ENCODE data around the gene LNP1. TPM values are rescaled to one million over a fixed set of nuclear protein-coding genes. Genes with fewer than 3 reads are reported as not detected.
"Not testable (repeated sequence)": the region's sequence is repeated elsewhere in the genome, so short reads cannot be mapped to it uniquely, and the experiment has no call there.

LNP1 gene
- total and polyA plus RNA-seq, 10 donors = 0.52 to 2.6 (median 1.4) TPM

DNA sequence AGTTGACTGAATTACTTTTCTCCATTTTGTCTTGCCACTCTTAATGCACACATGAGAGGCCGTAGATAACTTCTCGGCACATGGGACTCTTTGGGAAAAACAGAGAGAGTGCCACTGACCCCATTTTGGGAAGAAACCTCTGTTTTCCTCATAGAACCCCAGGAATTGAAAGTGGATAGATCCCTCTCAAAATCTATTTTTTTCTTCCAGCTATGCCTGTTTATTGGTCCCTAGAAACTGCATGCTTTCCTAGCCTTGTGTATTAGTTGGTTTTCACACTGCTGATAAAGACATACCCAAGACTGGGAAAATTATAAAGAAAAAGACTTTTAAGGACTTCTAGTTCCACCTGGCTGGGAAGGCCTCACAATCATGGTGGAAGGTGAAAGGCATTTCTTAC is 67.3 kb downstream of the LNP1 start:
- intact Hi-C loops (cut with DNase I; ENCODE audit: low total_unique reads) = loop anchor here (10.0 kb wide), 1 partner anchor 116 kb away; no protein-coding TSS in a partner anchor
- peaks cover 0 to 12% (median 0%) of the 10 kb centered on the region in 6 donors for H3K4me1 ChIP-seq
- no peak for TF ChIP-seq POLR2A (IDR thresholded peaks at IDR 0.05)

DNA sequence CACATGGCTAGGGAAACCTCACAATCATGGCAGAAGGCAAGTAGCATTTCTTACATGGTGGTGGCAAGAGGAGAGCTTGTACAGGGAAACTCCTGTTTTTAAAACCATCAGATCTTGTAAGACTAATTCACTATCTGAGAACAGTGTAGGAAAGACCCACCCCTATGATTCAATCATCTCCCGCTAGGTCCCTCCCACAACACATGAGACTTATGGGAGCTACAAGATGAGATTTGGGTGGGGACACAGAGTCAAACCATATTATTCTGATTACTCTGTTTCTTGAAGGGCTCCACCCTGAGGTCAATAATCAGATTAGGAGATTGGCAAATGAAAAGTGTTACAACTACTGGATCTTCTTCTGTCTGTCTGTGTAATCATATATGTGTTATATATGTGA is 69.6 kb downstream of the LNP1 start:
- Histone ChIP-seq H3K27me3 (replicated peaks in 1 of 7) (no peaks in the 10 kb centered on the region), H3K4me3 (no peak overlapping the region), H3K9me3 (peaks cover 0 to 28% (median 24%) of the 10 kb centered on the region in 8 donors), H3K27ac (no peak overlapping the region), H3K36me3 (no peaks in the 10 kb centered on the region), H3K4me1 (peaks cover 0 to 9% (median 0%) of the 10 kb centered on the region in 6 donors)
- intact Hi-C loops (cut with DNase I; ENCODE audit: low total_unique reads) = no loop called here
- DNase-seq = no peak
- 91 to 100% (median 97%) methylated on average over 1 of the region's 1 CpG for WGBS, 5 donors
- TF ChIP-seq POLR2AphosphoS5 (IDR thresholded peaks at IDR 0.05) (no peak), POLR2A (IDR thresholded peaks at IDR 0.05) (no peak)
- TF ChIP-seq, protein P1, sequence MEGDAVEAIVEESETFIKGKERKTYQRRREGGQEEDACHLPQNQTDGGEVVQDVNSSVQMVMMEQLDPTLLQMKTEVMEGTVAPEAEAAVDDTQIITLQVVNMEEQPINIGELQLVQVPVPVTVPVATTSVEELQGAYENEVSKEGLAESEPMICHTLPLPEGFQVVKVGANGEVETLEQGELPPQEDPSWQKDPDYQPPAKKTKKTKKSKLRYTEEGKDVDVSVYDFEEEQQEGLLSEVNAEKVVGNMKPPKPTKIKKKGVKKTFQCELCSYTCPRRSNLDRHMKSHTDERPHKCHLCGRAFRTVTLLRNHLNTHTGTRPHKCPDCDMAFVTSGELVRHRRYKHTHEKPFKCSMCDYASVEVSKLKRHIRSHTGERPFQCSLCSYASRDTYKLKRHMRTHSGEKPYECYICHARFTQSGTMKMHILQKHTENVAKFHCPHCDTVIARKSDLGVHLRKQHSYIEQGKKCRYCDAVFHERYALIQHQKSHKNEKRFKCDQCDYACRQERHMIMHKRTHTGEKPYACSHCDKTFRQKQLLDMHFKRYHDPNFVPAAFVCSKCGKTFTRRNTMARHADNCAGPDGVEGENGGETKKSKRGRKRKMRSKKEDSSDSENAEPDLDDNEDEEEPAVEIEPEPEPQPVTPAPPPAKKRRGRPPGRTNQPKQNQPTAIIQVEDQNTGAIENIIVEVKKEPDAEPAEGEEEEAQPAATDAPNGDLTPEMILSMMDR (IDR thresholded peaks at IDR 0.05 in 8 of 11, conservative IDR thresholded peaks at IDR 0.05 in 3 of 11) = no peak

More for the DNA sequence above, 67.3 kb downstream of the LNP1 start:
- Histone ChIP-seq H3K27ac (no peak overlapping the region), H3K27me3 (replicated peaks in 1 of 7) (no peaks in the 10 kb centered on the region), H3K9me3 (peaks cover 0 to 28% (median 24%) of the 10 kb centered on the region in 8 donors), H3K36me3 (no peaks in the 10 kb centered on the region), H3K4me3 (no peak overlapping the region)
- DNase-seq = no peak
- 92 to 99% (median 95%) methylated on average over 2 of the region's 2 CpGs for WGBS, 5 donors

DNA sequence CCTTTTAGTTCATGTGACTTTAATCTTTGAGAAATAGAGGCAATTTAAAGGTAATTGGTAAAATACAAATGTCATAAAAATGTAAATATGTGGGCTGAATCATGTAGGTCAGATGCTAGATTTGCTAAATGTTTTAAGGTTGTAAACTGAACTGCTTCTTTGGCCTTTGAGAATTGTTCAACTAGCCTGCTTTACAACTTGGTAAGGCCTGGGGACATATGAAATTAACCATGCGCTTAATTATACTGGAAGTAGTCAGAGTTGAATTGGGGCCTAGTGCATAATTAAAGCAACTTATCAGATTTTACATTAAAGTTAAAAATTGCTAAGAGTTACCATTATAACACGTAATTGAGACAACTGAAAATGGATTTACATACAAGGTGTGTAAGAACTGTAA is 70.1 kb downstream of the LNP1 start:
- no peaks in the 10 kb centered on the region for H3K27me3 ChIP-seq (replicated peaks in 1 of 7)
- H3K27ac ChIP-seq = no peak overlapping the region
- no peak overlapping the region for H3K4me3 ChIP-seq
- H3K36me3 ChIP-seq = no peaks in the 10 kb centered on the region
- intact Hi-C loops (cut with DNase I; ENCODE audit: low total_unique reads) = no loop called here
- 88 to 96% (median 90%) methylated on average over 2 of the region's 2 CpGs for WGBS, 5 donors
- TF ChIP-seq POLR2A (IDR thresholded peaks at IDR 0.05) = no peak
- TF ChIP-seq POLR2AphosphoS5 (IDR thresholded peaks at IDR 0.05) = no peak
- TF ChIP-seq, protein P1 (IDR thresholded peaks at IDR 0.05 in 8 of 11, conservative IDR thresholded peaks at IDR 0.05 in 3 of 11) = no peak
- H3K9me3 ChIP-seq = peaks cover 0 to 28% (median 24%) of the 10 kb centered on the region in 8 donors
- H3K4me1 ChIP-seq = peaks cover 0 to 4% (median 0%) of the 10 kb centered on the region in 6 donors
- no peak for DNase-seq

DNA sequence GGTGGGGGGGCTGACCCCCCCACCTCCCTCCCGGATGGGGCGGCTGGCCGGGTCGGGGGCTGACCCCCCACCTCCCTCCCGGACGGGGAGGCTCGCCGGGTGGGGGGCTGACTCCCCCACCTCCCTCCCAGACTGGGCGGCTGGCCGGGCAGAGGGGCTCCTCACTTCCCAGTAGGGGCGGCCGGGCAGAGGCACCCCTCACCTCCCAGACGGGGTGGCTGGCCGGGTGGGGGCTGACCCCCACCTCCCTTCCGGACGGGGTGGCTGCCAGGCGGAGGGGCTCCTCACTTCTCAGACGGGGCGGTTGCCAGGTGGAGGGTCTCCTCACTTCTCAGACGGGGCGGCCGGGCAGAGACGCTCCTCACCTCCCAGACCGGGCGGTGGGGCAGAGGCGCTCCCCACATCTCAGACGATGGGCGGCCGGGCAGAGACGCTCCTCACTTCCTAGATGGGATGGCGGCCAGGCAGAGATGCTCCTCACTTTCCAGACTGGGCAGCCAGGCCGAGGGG is 76.6 kb downstream of the LNP1 start:
- H3K36me3 ChIP-seq; intact Hi-C loops (cut with DNase I; ENCODE audit: low total_unique reads); H3K27ac ChIP-seq; H3K27me3 ChIP-seq (replicated peaks in 1 of 7); DNase-seq; H3K9me3 ChIP-seq; H3K4me1 ChIP-seq; H3K4me3 ChIP-seq: not testable (repeated sequence)
- WGBS, 5 donors = 92 to 100% (median 95%) methylated on average over 4 to 32 of the region's 32 CpGs

DNA sequence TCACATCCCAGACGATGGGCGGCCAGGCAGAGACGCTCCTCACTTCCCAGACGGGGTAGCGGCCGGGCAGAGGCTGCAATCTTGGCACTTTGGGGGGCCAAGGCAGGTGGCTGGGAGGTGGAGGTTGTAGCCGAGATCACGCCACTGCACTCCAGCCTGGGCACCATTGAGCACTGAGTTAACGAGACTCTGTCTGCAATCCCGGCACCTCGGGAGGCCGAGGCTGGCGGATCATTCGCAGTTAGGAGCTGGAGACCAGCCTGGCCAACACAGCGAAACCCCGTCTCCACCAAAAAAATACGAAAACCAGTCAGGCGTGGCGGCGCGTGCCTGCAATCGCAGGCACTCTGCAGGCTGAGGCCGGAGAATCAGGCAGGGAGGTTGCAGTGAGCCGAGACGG is 77.2 kb downstream of the LNP1 start:
- H3K4me3 ChIP-seq; H3K9me3 ChIP-seq; H3K27ac ChIP-seq; H3K4me1 ChIP-seq; intact Hi-C loops (cut with DNase I; ENCODE audit: low total_unique reads); H3K27me3 ChIP-seq (replicated peaks in 1 of 7); DNase-seq; H3K36me3 ChIP-seq: not testable (repeated sequence)
- 88 to 97% (median 92%) methylated on average over 10 to 23 of the region's 25 CpGs for WGBS, 5 donors

DNA sequence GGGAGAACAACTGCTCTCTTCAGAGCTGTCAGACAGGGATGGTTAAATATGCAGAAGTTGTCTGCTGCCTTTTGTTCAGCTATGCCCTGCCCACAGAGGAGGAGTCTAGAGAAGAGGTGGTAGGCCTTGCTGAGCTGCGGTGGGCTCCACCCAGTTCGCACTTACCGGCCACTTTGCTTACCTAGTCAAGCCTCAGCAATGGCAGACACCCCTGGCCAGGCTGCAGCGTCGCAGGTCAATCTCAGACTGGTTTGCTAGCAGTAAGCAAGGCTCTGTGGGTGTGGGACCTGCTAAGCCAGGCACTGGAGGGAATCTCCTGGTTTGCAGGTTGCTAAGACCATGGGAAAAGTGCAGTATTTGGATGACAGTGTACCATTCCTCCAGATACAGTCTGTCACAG is 78.7 kb downstream of the LNP1 start:
- TF ChIP-seq POLR2A (IDR thresholded peaks at IDR 0.05) = no peak
- TF ChIP-seq, protein P1 (IDR thresholded peaks at IDR 0.05 in 8 of 11, conservative IDR thresholded peaks at IDR 0.05 in 3 of 11) = no peak
- no peak for TF ChIP-seq POLR2AphosphoS5 (IDR thresholded peaks at IDR 0.05)
- Histone ChIP-seq H3K4me1 (no peaks in the 10 kb centered on the region), H3K27ac (no peak overlapping the region), H3K27me3 (replicated peaks in 1 of 7) (peaks cover 0 to 2% (median 0%) of the 10 kb centered on the region in 7 donors), H3K4me3 (no peak overlapping the region), H3K36me3 (no peaks in the 10 kb centered on the region), H3K9me3 (no peaks in the 10 kb centered on the region)
- intact Hi-C loops (cut with DNase I; ENCODE audit: low total_unique reads) = no loop called here
- no peak for DNase-seq
- WGBS, 5 donors = 60 to 93% (median 78%) methylated on average over 3 to 5 of the region's 5 CpGs

All from spleen (tissue), 11 donors.